OCI-LY1 (cell line): Measurements from ENCODE around the gene NIM1K.

Source experiments
- H2AFZ ChIP-seq: fragments of 200-600 bp; sonication (generic), shearing (Covaris generic); 2 replicates; pipeline ENCODE4 v1.6.0; 2014; ENCODE audit warnings: antibody characterized with exemption, mild to moderate bottlenecking, low read length
- H3F3A ChIP-seq: fragments of 200-600 bp; sonication (generic), shearing (Covaris generic); 2 replicates; pipeline ENCODE4 v1.6.0; 2014; ENCODE audit warnings: mild to moderate bottlenecking, antibody characterized with exemption, low read length, moderate library complexity; ENCODE audit not compliant: insufficient read depth
- H3K27ac ChIP-seq: fragments of 200-600 bp; sonication (generic); 2 replicates; pipeline ENCODE4 v1.5.1; 2014; ENCODE audit warnings: low read length, mixed run types, mild to moderate bottlenecking, low read depth; ENCODE audit not compliant: poor library complexity, severe bottlenecking
- H3K27me3 ChIP-seq: fragments of 200-600 bp; sonication (generic); 2 replicates; pipeline ENCODE4 v1.6.0; 2014; ENCODE audit warnings: antibody characterized with exemption, mild to moderate bottlenecking, low read length, moderate library complexity; ENCODE audit not compliant: insufficient read depth
- H3K36me3 ChIP-seq: fragments of 200-600 bp; sonication (generic); 2 replicates; pipeline ENCODE4 v1.6.1; 2014; ENCODE audit warnings: mild to moderate bottlenecking, antibody characterized with exemption, low read length, moderate library complexity, mixed read lengths; ENCODE audit not compliant: insufficient read depth
- H3K4me1 ChIP-seq: fragments of 200-600 bp; sonication (generic); 2 replicates; pipeline ENCODE4 v1.5.1; 2014; ENCODE audit warnings: mild to moderate bottlenecking, low read length, moderate library complexity; ENCODE audit not compliant: insufficient read depth, severe bottlenecking
- H3K4me2 ChIP-seq: fragments of 200-600 bp; sonication (generic), shearing (Covaris generic); 2 replicates; pipeline ENCODE4 v1.6.1; 2014; ENCODE audit warnings: low read length
- H3K4me3 ChIP-seq: fragments of 200-600 bp; sonication (generic); 2 replicates; pipeline ENCODE4 v1.5.1; 2014; ENCODE audit warnings: low read length, low read depth, mild to moderate bottlenecking, mixed read lengths; ENCODE audit not compliant: poor library complexity, severe bottlenecking
- H3K79me2 ChIP-seq: fragments of 200-600 bp; shearing (Covaris generic); 2 replicates; pipeline ENCODE4 v1.6.1; 2016; ENCODE audit warnings: mixed run types, low read length, mixed read lengths; ENCODE audit not compliant: insufficient read depth
- H3K9ac ChIP-seq: fragments of 200-600 bp; sonication (generic), shearing (Covaris generic); 2 replicates; pipeline ENCODE4 v1.6.1; 2014; ENCODE audit warnings: mild to moderate bottlenecking, low read length, mixed read lengths
- H3K9me2 ChIP-seq: fragments of 200-600 bp; sonication (generic), shearing (Covaris generic); 2 replicates; pipeline ENCODE4 v1.6.1; 2014; ENCODE audit warnings: low read depth, mild to moderate bottlenecking, low read length, mixed read lengths
- H3K9me3 ChIP-seq: fragments of 200-600 bp; shearing (Covaris generic); 2 replicates; pipeline ENCODE4 v1.6.1; 2014; ENCODE audit warnings: low read length, mixed read lengths
- H4K20me1 ChIP-seq: fragments of 200-600 bp; sonication (generic), shearing (Covaris generic); 2 replicates; pipeline ENCODE4 v1.6.0; 2016; ENCODE audit warnings: mild to moderate bottlenecking, low read length; ENCODE audit not compliant: insufficient read depth
- CTCF ChIP-seq: fragments of 200-600 bp; sonication (generic), shearing (Covaris generic); IDR thresholded peaks from 2 replicates; pipeline ENCODE4 v1.5.1; 2017; ENCODE audit warnings: mild to moderate bottlenecking, antibody characterized with exemption, low read length, moderate library complexity, mixed read lengths
- EZH2 ChIP-seq: fragments of 200-600 bp; sonication (generic), shearing (Covaris generic); IDR thresholded peaks from 2 replicates; pipeline ENCODE4 v1.8.0; 2017; ENCODE audit warnings: borderline replicate concordance, mixed run types, mild to moderate bottlenecking, antibody characterized with exemption, low read length, moderate library complexity, mixed read lengths

NIM1K gene

GRCh38 chr5:43171451-43171850 is 20.6 kb upstream of the NIM1K start:
- no peak for TF ChIP-seq CTCF
- TF ChIP-seq EZH2, result no peak
- H3F3A ChIP-seq, result no peaks in the 10 kb centered on the region

GRCh38 chr5:43171926-43172325 is 20.1 kb upstream of the NIM1K start:
- Histone ChIP-seq H3K9me2 (no peaks in the 10 kb centered on the region), H3K27me3 (no peaks in the 10 kb centered on the region), H3K9me3 (no peaks in the 10 kb centered on the region), H3F3A (no peaks in the 10 kb centered on the region), H3K27ac (no peak overlapping the region), H3K79me2 (no peaks in the 10 kb centered on the region), H3K9ac (no peak overlapping the region), H3K36me3 (peaks cover 82% of the 10 kb centered on the region), H3K4me1 (no peaks in the 10 kb centered on the region), H3K4me3 (no peak overlapping the region), H3K4me2 (no peak overlapping the region), H4K20me1 (no peaks in the 10 kb centered on the region), H2AFZ (no peak overlapping the region)
- TF ChIP-seq CTCF (no peak), EZH2 (no peak)

More at GRCh38 chr5:43171451-43171850, 20.6 kb upstream of the NIM1K start:
- Histone ChIP-seq H4K20me1 (no peaks in the 10 kb centered on the region), H3K79me2 (no peaks in the 10 kb centered on the region), H3K27ac (no peak overlapping the region), H2AFZ (no peak overlapping the region), H3K9ac (no peak overlapping the region), H3K4me3 (no peak overlapping the region), H3K4me2 (no peak overlapping the region), H3K27me3 (no peaks in the 10 kb centered on the region), H3K9me3 (no peaks in the 10 kb centered on the region), H3K4me1 (no peaks in the 10 kb centered on the region), H3K9me2 (no peaks in the 10 kb centered on the region), H3K36me3 (peaks cover 79% of the 10 kb centered on the region)

- no peaks in the 10 kb centered on the region for H4K20me1 ChIP-seq
- H3K4me2 ChIP-seq, result no peak overlapping the region
- H3K9me2 ChIP-seq, result no peaks in the 10 kb centered on the region
- no peaks in the 10 kb centered on the region for H3F3A ChIP-seq
- no peaks in the 10 kb centered on the region for H3K9me3 ChIP-seq
- H3K4me1 ChIP-seq, result no peaks in the 10 kb centered on the region
- no peaks in the 10 kb centered on the region for H3K27me3 ChIP-seq
- no peak overlapping the region for H3K27ac ChIP-seq
- H3K79me2 ChIP-seq, result no peaks in the 10 kb centered on the region
- TF ChIP-seq EZH2, result no peak
- H3K9ac ChIP-seq, result no peak overlapping the region
- H2AFZ ChIP-seq, result no peak overlapping the region
- H3K36me3 ChIP-seq, result peaks cover 83% of the 10 kb centered on the region
- no peak overlapping the region for H3K4me3 ChIP-seq
These were observed 19.2 kb upstream of the NIM1K start for GRCh38 chr5:43172779-43173178.

GRCh38 chr5:43174586-43174985 is 17.4 kb upstream of the NIM1K start:
- Histone ChIP-seq H4K20me1 (no peaks in the 10 kb centered on the region), H3K4me3 (no peak overlapping the region), H3K36me3 (peaks cover 69% of the 10 kb centered on the region), H3K9ac (no peak overlapping the region), H3K27ac (no peak overlapping the region), H3K9me3 (no peaks in the 10 kb centered on the region), H3F3A (no peaks in the 10 kb centered on the region), H3K4me2 (no peak overlapping the region), H3K9me2 (no peaks in the 10 kb centered on the region), H2AFZ (no peak overlapping the region), H3K79me2 (no peaks in the 10 kb centered on the region), H3K4me1 (no peaks in the 10 kb centered on the region), H3K27me3 (no peaks in the 10 kb centered on the region)
- TF ChIP-seq CTCF (no peak), EZH2 (no peak)
